Lower leg skin (tissue), 4 donors: ENCODE results near the gene PRKCE. TPM values are rescaled to one million over a fixed set of nuclear protein-coding genes. Genes with fewer than 3 reads are reported as not detected.

Experiments used
- DNase-seq, 2 donors: peaks; one replicate each; pipeline ENCODE4 v3.0.0-alpha.2; 2019; ENCODE audit warnings: low spot score in 2 of 2
- H3K4me3 ChIP-seq: fragments of 200-600 bp; sonication (generic); 2 replicates; pipeline ENCODE4 v1.5.1; 2017; ENCODE audit warnings: mild to moderate bottlenecking, low read depth; ENCODE audit not compliant: poor library complexity, severe bottlenecking
- POLR2A ChIP-seq, 2 donors: fragments of 450-650 bp; IDR thresholded peaks; one replicate each; pipeline ENCODE4 v1.6.1; 2016 to 2017; ENCODE audit warnings: antibody characterized with exemption in 2 of 2, mild to moderate bottlenecking in 1 of 2, moderate library complexity in 1 of 2
- WGBS, 2 donors: methylation state at CpG; one replicate each; pipeline ENCODE4 v1.1.5; 2018; 5-methylcytosine and 5-hydroxymethylcytosine counted together
- intact Hi-C: fragments of 100-400 bp; cut with DNase I; formaldehyde crosslinking; loops from one replicate; pipeline ENCODE4 v1.15.0; 2023; ENCODE audit warnings: low total_unique reads
- total RNA-seq, 4 donors: library from RNA; depleted of rRNA; stranded (reverse); fragments of >200 nt; gene quantifications; one replicate each; pipeline ENCODE4 v1.1.0, GENCODE V29; 2016
- TF ChIP-seq, protein P1 (sequence below), 3 donors: fragments of 450-650 bp; IDR thresholded peaks; one replicate each; pipeline ENCODE4 v1.5.1; 2016; ENCODE audit warnings: antibody characterized with exemption in 3 of 3, mild to moderate bottlenecking in 3 of 3, moderate library complexity in 2 of 3

PRKCE gene
- total RNA-seq, 4 donors from 2014 or later = 3.5 to 10.3 (median 6.1) TPM

DNA sequence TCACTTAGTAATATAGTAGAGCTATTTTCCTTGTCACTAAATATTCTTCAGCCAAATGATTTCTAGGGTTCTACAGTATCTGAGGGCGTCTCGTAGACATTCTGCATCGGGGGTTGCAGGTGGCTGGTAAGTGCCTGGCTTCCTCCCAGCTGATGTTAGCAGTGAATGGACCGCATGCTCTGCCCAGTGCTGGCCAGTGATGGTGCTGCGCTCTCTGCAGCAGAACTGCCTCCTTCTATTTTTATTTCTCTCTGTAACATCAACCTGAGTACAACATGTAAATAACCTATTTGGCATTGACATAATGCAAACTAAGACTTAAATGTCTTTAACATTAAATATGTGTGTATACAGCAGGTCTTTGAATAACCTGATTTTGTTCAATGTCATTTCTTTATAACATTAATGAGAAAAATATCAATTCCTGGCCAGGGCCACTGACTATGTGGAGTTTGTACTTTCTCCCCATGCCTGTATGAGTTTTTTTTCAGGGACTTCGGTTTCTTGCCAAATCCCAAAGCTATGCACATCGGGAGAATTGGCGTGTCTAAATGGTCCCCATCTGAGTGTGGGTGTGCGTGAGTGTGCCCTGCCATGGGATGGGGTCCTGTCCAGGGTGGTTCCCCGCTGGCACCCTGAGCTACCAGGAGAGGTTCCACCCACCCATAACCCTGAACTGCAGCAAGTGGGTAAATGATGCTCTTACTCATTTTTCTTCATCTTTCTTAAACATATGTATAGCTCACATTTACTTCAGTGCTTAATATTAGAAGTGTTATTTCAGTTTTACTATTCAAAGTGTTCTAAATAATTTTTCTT lies 367.5 kb downstream of the PRKCE start:
- 88 to 91% methylated on average over 10 of the region's 10 CpGs for WGBS, 2 donors
- no peak for DNase-seq
- intact Hi-C loops = loop anchor here (10.0 kb wide), 1 partner anchor 346 kb away; no protein-coding TSS in a partner anchor

DNA sequence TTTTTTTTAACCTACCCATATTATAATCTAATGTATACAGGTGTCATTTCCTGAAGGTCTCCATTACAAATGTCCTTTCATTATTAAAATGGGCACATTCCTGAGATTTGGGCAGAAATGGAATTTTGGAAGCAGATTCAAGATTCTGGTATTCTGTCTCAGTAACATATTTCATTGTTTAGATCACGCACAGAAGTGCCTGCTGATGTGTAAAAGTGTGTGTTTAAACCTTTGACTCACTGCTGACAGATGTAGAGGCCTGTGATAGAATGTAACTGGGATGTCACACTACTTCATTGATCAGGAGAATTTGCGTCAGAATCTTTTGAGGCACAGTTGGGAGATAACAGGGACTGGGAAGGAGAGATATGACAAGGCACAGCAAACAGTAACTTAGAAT lies 368.9 kb downstream of the PRKCE start:
- H3K4me3 ChIP-seq = no peak overlapping the region
- 96 to 97% methylated on average over 2 of the region's 2 CpGs for WGBS, 2 donors
- intact Hi-C loops = no loop called here
- TF ChIP-seq POLR2A (IDR thresholded peaks at IDR 0.05) = no peak
- TF ChIP-seq, protein P1, sequence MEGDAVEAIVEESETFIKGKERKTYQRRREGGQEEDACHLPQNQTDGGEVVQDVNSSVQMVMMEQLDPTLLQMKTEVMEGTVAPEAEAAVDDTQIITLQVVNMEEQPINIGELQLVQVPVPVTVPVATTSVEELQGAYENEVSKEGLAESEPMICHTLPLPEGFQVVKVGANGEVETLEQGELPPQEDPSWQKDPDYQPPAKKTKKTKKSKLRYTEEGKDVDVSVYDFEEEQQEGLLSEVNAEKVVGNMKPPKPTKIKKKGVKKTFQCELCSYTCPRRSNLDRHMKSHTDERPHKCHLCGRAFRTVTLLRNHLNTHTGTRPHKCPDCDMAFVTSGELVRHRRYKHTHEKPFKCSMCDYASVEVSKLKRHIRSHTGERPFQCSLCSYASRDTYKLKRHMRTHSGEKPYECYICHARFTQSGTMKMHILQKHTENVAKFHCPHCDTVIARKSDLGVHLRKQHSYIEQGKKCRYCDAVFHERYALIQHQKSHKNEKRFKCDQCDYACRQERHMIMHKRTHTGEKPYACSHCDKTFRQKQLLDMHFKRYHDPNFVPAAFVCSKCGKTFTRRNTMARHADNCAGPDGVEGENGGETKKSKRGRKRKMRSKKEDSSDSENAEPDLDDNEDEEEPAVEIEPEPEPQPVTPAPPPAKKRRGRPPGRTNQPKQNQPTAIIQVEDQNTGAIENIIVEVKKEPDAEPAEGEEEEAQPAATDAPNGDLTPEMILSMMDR (IDR thresholded peaks at IDR 0.05) = no peak
- no peak for DNase-seq

More for the DNA sequence above, 367.5 kb downstream of the PRKCE start:
- TF ChIP-seq, protein P1 (IDR thresholded peaks at IDR 0.05) = no peak
- no peak for TF ChIP-seq POLR2A (IDR thresholded peaks at IDR 0.05)
- H3K4me3 ChIP-seq = no peak overlapping the region

DNA sequence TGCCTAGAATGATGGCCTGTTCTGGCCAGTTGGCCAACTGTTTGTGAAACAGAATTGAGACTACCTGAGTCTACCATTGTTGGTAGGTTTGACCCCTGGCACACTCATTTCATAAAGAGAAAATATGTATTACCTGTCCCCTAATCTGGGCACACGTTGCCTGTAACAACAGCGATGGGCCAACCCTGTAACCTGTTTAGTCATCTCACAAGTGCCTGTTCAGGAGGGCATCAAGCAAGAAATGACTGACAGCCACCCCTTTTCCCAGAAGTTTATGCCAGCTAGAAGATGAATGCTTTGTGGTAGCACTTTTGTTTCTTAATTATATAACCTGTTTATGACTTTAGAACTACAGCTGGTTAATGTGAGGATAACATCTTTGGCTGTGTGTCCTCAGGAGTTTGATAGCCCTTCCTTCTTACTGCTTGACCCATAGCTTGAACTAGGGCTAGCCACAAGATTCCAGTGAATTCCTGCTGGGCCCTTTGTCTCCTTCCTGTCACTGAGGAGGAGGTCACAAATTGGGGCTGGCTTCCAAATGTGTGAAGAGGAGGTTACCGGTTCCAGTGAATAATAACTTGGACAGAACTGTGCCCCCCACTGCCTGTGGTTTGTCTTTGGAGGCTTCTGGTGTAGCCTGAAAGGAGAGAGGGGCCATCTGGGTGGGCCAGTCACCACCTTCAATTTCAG lies 371.8 kb downstream of the PRKCE start:
- intact Hi-C loops = no loop called here
- TF ChIP-seq POLR2A (IDR thresholded peaks at IDR 0.05) = no peak
- TF ChIP-seq, protein P1 (IDR thresholded peaks at IDR 0.05) = no peak
- WGBS, 2 donors = 89 to 94% methylated on average over 3 of the region's 3 CpGs
- DNase-seq = no peak
- H3K4me3 ChIP-seq = no peak overlapping the region

DNA sequence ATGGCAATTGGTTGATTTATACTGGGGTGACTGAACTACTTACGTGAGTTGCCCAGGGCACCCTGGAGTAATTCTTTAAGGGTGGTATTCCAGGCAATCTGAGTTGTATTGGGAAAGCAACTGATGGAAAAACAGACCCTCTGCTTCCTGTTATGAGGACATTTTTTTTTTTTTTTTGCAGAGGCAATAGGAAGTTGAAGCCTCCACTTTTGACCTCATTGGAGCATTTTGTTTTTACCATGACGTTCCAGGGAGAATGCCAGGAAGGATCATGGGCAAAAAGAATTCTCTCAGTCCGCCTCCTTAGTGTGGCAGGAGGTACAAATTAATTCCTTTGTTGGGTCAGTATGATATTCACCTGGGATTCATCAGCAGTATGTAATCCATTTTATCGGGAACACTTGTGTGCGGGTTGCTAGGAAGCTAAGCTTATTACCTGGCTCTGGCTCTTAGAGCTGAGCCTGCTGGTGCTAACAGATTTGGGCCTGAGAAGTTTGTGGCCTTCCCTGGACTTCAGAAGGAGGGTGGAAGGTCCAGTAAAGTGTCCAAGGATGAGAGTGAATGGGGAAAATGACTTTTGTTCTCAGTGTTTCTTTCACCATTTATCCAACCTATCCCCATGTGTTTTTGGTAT lies 372.8 kb downstream of the PRKCE start:
- intact Hi-C loops = no loop called here
- 86 to 92% methylated on average over 5 of the region's 5 CpGs for WGBS, 2 donors

DNA sequence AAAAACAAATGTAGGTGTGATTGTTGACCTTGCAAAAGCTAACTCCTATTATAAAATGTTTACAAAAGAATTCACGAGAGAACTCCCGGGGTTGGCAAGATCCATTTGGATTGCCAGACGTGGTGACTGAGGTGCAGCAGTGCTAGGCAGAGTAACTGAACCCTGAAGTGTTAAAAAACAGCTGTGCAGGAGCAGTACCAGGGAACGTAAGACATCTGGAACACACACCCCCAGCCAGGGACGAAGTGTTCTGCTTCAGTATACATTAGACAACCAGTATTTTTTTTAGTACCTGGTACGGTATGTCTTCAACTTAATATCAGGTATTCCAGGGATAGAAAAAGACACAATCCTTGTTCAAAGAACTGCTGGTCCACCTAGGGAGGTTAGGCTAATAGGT lies 373.6 kb downstream of the PRKCE start:
- TF ChIP-seq POLR2A (IDR thresholded peaks at IDR 0.05) = no peak
- TF ChIP-seq, protein P1 (IDR thresholded peaks at IDR 0.05) = no peak
- intact Hi-C loops = no loop called here
- H3K4me3 ChIP-seq = no peak overlapping the region
- DNase-seq = no peak
- WGBS, 2 donors = 67 to 79% methylated on average over 6 of the region's 6 CpGs

More for the DNA sequence above, 372.8 kb downstream of the PRKCE start:
- DNase-seq = no peak
- TF ChIP-seq, protein P1 (IDR thresholded peaks at IDR 0.05) = no peak
- no peak for TF ChIP-seq POLR2A (IDR thresholded peaks at IDR 0.05)
- H3K4me3 ChIP-seq = no peak overlapping the region
